Panc1 (cell line): ENCODE results near the gene LYPD4. TPM values are rescaled to one million over a fixed set of nuclear protein-coding genes. Genes with fewer than 3 reads are reported as not detected.
"Not testable (repeated sequence)": the region's sequence is repeated elsewhere in the genome, so short reads cannot be mapped to it uniquely, and the experiment has no call there.

Source experiments
- ATAC-seq: fragments of 200-7000 bp; cut with Tn5 transposase; 2 replicates; pipeline ENCODE4 v1.9.1; 2020; ENCODE audit warnings: mild to moderate bottlenecking, moderate library complexity
- BruUV-seq: library from RNA; stranded (reverse); fragments of 400-500 nt; replicated peaks from 2 replicates; lab custom pipeline; 2021; lab: Mats Ljungman, UMichigan
- CTCF ChIA-PET: fragments of 300-600 bp; sonication (Branson Sonifier 250); formaldehyde crosslinking; loops from one replicate; lab custom pipeline; 2022; ENCODE audit warnings: antibody characterized with exemption; lab: Charles Lee
- POLR2A ChIA-PET: fragments of 300-600 bp; sonication (Branson Sonifier 250); formaldehyde crosslinking; loops from one replicate; lab custom pipeline; 2022; ENCODE audit warnings: antibody characterized with exemption; lab: Charles Lee
- DNase-seq: peaks from one replicate; pipeline ENCODE4 v3.0.0-alpha.2; 2010; ENCODE audit warnings: low read depth, low spot score
- H3K27ac ChIP-seq: 2 replicates; pipeline ENCODE4 v1.5.1; 2011; ENCODE audit warnings: mild to moderate bottlenecking, low read length, inconsistent platforms
- H3K27me3 ChIP-seq: fragments of 200-500 bp; sonication (Bioruptor generic); 2 replicates; pipeline ENCODE4 v1.6.0; 2014; ENCODE audit warnings: low read length, inconsistent platforms; ENCODE audit not compliant: control insufficient read depth, insufficient read depth
- H3K36me3 ChIP-seq: fragments of 200-500 bp; sonication (Bioruptor generic); 2 replicates; pipeline ENCODE4 v1.5.1; 2014; ENCODE audit warnings: inconsistent platforms, mild to moderate bottlenecking, low read length, moderate library complexity; ENCODE audit not compliant: control insufficient read depth, insufficient read depth
- H3K4me1 ChIP-seq: 2 replicates; pipeline ENCODE4 v1.5.1; 2011; ENCODE audit warnings: inconsistent platforms, mild to moderate bottlenecking, low read length, moderate library complexity; ENCODE audit not compliant: control insufficient read depth, insufficient read depth
- H3K4me3 ChIP-seq, 2 experiments: 2 replicates each; pipeline ENCODE4 v1.5.1; 2011 to 2012; ENCODE audit warnings: low read depth in 2 of 2, low read length in 2 of 2, mild to moderate bottlenecking in 2 of 2, inconsistent platforms in 1 of 2, moderate library complexity in 1 of 2
- H3K9me3 ChIP-seq: fragments of 200-500 bp; sonication (Bioruptor generic); 2 replicates; pipeline ENCODE4 v1.5.1; 2014; ENCODE audit warnings: low read depth, mild to moderate bottlenecking, inconsistent platforms, low read length, moderate library complexity; ENCODE audit not compliant: control insufficient read depth, insufficient read depth
- CTCF ChIP-seq: fragments of 450-650 bp; IDR thresholded peaks from 2 replicates; pipeline ENCODE4 v1.5.1; 2017; ENCODE audit warnings: mild to moderate bottlenecking
- POLR2AphosphoS5 ChIP-seq: IDR thresholded peaks from 2 replicates; pipeline ENCODE4 v1.6.1; 2012; ENCODE audit warnings: mild to moderate bottlenecking, low read depth, low read length, moderate library complexity
- REST ChIP-seq, 2 experiments: IDR thresholded peaks; 2 replicates each; pipeline ENCODE4 v1.6.1; 2011 to 2012; ENCODE audit warnings: low read depth in 2 of 2, control low read depth in 1 of 2, low read length in 1 of 2, mild to moderate bottlenecking in 1 of 2, moderate library complexity in 1 of 2; ENCODE audit not compliant: insufficient read depth in 1 of 2
- TCF7L2 ChIP-seq: IDR thresholded peaks from 2 replicates; pipeline ENCODE4 v1.6.1; 2011; ENCODE audit warnings: mild to moderate bottlenecking, low read depth, low read length, inconsistent platforms
- in situ Hi-C: cut with HindIII; loops from 2 replicates; pipeline ENCODE4 v1.10.0; 2016; ENCODE audit warnings: low sequenced_read_pairs, low pct_unique_long_range_greater_than_20kb
- intact Hi-C: fragments of 100-400 bp; cut with micrococcal nuclease; formaldehyde crosslinking; loops from one replicate; pipeline ENCODE4 v1.10.0; 2022; ENCODE audit not compliant: unreplicated experiment
- total RNA-seq: library from RNA; stranded (reverse); gene quantifications from one replicate; pipeline ENCODE4 v1.2.1, GENCODE V29; 2021; ENCODE audit not compliant: unreplicated experiment

The LYPD4 gene
- total RNA-seq, 1 experiment from 2014 or later = not detected

DNA sequence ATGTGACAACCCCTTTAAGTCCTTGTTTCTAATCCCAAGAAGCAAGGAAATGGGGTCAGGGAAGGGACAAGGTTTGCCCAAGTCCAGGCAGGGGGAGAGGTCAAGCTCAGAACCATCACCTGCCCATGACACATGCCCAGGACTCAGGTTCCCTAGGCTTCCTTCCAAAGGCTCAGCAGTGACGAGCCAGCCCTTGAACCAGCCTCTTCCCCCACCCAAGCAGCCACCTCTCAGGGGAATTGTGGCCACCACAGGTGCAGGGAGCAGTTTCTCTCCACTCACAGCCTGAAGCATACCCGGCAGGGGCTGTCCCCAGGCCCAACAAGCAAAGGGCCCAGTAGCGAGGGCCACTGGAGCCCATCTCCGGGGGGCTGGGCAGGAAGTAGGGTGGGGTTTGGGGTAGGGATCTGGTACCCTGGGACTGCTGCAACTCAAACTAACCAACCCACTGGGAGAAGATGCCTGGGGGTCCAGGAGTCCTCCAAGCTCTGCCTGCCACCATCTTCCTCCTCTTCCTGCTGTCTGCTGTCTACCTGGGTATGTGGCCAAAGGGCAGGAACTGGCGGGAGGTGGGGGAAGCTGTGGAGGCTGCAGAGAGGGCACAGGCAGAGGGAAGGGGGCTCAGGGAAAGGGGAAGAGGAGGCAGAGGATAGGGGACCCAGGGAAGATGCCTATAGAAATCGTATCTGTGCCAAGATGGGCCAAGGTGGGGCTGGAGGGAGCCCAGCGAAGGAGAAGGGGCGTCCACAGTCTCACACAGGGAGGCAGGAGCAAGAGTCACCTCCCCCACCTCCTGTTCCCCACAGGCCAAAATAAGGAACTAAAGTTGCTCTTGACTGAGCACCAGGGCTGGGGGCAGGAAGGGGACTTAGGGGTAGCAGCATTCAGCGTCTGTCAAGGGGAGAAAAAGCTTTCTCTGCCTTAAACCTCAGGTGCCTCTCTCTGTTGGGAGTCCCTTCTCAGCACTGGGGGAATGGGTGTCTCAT lies 32.7 kb upstream of the LYPD4 start, which contains the start of gene CD79A:
CD79A (plus strand) TSS at position 433 of the 986 bp plus-strand sequence; CDS start at position 459, 26 bp downstream.
- no TSS peak for BruUV-seq
- no peak for ATAC-seq
- DNase-seq = no peak
- Histone ChIP-seq H3K9me3 (no peaks in the 10 kb centered on the region), H3K36me3 (no peaks in the 10 kb centered on the region), H3K27ac (no peak within 1 kb of the TSS), H3K27me3 (no peaks in the 10 kb centered on the region), H3K4me1 (peaks cover 3% of the 10 kb centered on the region; the same call in 1 of the 2 replicates), H3K4me3 (no peak within 1 kb of the TSS)
- TF ChIP-seq TCF7L2 = no peak
- no peak for TF ChIP-seq REST (IDR thresholded peaks at IDR 0.05; ENCODE audit: insufficient read depth in 1 of 2, low read depth in 2 of 2, low read length in 1 of 2)
- POLR2A ChIA-PET = no interaction called here
- in situ Hi-C loops = no loop called here
- CTCF ChIA-PET = no interaction called here
- intact Hi-C loops = loop anchor here (5.0 kb wide), 1 partner anchor 80 kb away; the partner anchor contains the start of gene RABAC1

GRCh38 chr19:41875973-41876372 lies 31.5 kb upstream of the LYPD4 start:
- CTCF ChIA-PET, POLR2A ChIA-PET: not testable (repeated sequence)
- intact Hi-C loops = loop anchor here (5.0 kb wide), 1 partner anchor 81 kb away; the partner anchor contains the start of gene RABAC1

DNA sequence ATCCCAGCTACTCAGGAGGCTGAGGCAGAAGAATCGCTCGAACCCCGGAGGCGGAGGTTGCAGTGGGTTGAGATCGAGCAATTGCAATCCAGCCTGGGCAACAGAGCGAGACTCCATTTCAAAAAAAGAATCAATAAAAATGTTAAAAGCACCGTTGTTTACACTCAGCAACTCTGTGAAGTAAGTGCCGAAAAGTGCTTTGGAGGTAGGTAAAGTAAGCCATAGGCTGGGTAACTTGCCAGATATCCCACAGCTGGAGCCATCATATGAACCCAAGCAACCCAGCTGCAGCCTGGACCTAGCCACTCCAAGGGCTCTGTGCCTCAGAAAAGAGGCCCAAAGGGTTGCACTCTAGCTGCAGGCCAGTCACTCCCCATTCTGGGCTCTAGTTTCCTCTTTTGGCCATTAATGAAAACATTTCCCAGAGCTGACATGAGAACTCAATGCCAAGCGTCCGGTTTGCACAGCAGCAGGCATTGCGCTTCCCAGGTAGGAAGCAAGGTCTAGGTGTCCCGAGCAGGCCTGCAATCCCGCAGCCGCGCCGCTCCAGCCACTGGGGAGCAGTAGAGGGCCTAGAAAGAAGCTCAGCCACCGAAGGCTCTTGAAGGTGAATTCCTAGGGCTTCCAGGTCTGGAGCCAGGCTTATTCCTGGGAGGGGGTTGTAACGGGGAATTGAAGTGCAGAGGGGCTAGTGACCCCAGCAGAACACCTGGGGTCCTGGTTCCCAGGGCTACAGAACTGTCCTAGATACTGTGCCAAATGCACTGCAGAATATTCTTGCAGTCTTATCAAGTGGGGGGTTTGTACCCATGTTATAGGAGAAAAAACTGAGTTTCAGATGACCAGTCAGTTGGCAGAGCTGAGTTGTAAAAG lies 28.5 kb upstream of the LYPD4 start:
- TF ChIP-seq CTCF (peak; percentile 84), TCF7L2 (no peak), POLR2AphosphoS5 (peak; percentile 83)
- ChIA-PET CTCF (interaction anchor here (0.9 kb wide), 1 partner anchor 42 kb away, joined by 3 read pairs; no protein-coding TSS in a partner anchor), POLR2A (interaction anchor here (1.3 kb wide), 1 partner anchor 78 kb away, joined by 11 read pairs; no protein-coding TSS in a partner anchor)
- no peak overlapping the region for H3K27ac ChIP-seq
- H3K27me3 ChIP-seq = no peaks in the 10 kb centered on the region
- in situ Hi-C loops = no loop called here
- H3K9me3 ChIP-seq = no peaks in the 10 kb centered on the region
- no peaks in the 10 kb centered on the region; the same call in 1 of the 2 replicates for H3K36me3 ChIP-seq
- BruUV-seq = no TSS peak
- intact Hi-C loops = no loop called here
- no peak overlapping the region for H3K4me3 ChIP-seq
- peak; percentile 84 for ATAC-seq
- peaks cover 4% of the 10 kb centered on the region for H3K4me1 ChIP-seq
- peak; percentile 53 for DNase-seq

More at GRCh38 chr19:41875973-41876372, 31.5 kb upstream of the LYPD4 start:
- DNase-seq, H3K4me1 ChIP-seq, H3K36me3 ChIP-seq, in situ Hi-C loops, H3K27ac ChIP-seq, H3K9me3 ChIP-seq, ATAC-seq, H3K4me3 ChIP-seq, BruUV-seq, H3K27me3 ChIP-seq: not testable (repeated sequence)
